ENCODE results near the gene LRRC40. TPM values are rescaled to one million over a fixed set of nuclear protein-coding genes. Genes with fewer than 3 reads are reported as not detected.

LRRC40 gene
- total and polyA plus RNA-seq, 2 experiments from 2014 or later: 19.4 to 21.0 TPM

- Histone ChIP-seq H3K4me3 (no peak overlapping the region), H3K27me3 (no peaks in the 10 kb centered on the region), H3K27ac (no peak overlapping the region), H3K4me1 (ENCODE audit: low read depth) (no peaks in the 10 kb centered on the region), H3K36me3 (no peaks in the 10 kb centered on the region), H3K9me3 (ENCODE audit: low read depth) (no peaks in the 10 kb centered on the region)
- TF ChIP-seq CTCF (IDR thresholded peaks at IDR 0.05; ENCODE audit: low read depth, low read length): no peak
- no peak for DNase-seq (ENCODE audit: low read depth in 1 of 2, low spot score in 1 of 2)
Measured at GRCh38 chr1:70150444-70150843, 54.9 kb downstream of the LRRC40 start.

GRCh38 chr1:70146488-70146887, 58.9 kb downstream of the LRRC40 start:
- no peaks in the 10 kb centered on the region for H3K9me3 ChIP-seq (ENCODE audit: low read depth)
- H3K27me3 ChIP-seq: no peaks in the 10 kb centered on the region
- no peak for DNase-seq (ENCODE audit: low read depth in 1 of 2, low spot score in 1 of 2)
- H3K36me3 ChIP-seq: no peaks in the 10 kb centered on the region
- peaks cover 5% of the 10 kb centered on the region for H3K4me1 ChIP-seq (ENCODE audit: low read depth)
- TF ChIP-seq CTCF (IDR thresholded peaks at IDR 0.05; ENCODE audit: low read depth, low read length): no peak
- H3K4me3 ChIP-seq: no peak overlapping the region
- H3K27ac ChIP-seq: no peak overlapping the region

DNA sequence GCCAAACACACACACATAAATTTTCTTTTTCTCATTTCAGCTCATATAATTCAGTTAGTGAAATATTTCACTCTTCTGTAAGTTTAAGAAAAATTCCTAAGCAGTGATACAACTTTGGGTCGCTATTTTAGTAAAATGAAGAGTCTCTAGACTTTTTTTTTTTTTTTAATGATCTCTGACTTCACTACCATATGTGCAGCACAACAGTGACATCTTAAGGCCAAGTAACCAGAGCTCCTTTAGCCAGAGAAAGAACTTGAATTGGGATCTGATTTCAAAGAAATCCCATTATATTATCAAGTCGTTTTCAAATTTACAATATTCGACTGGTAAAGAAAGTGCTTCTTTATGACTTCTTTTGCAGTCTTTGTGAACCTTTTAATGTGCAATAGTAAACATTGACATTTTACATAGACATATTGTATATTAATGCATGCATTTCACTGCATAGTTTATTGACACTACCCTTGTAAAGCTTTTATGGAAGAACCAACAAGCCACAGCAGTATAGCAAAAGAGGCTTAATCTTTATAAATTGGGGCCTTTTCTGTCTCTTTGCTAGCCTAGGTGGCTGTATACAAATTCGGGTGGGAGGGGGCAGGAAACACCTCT, 62.2 kb downstream of the LRRC40 start:
- peak in 1 of 2 donors; percentile 62 for DNase-seq (ENCODE audit: low read depth in 1 of 2, low spot score in 1 of 2)
- Histone ChIP-seq H3K4me1 (ENCODE audit: low read depth) (peaks cover 18% of the 10 kb centered on the region), H3K36me3 (no peaks in the 10 kb centered on the region), H3K4me3 (no peak overlapping the region), H3K27me3 (no peaks in the 10 kb centered on the region), H3K27ac (no peak overlapping the region), H3K9me3 (ENCODE audit: low read depth) (no peaks in the 10 kb centered on the region)
- peak; percentile 36 for TF ChIP-seq CTCF (IDR thresholded peaks at IDR 0.05; ENCODE audit: low read depth, low read length)

- H3K27ac ChIP-seq: no peak overlapping the region
- H3K36me3 ChIP-seq: no peaks in the 10 kb centered on the region
Measured at GRCh38 chr1:70142075-70142474, 63.3 kb downstream of the LRRC40 start.

DNA sequence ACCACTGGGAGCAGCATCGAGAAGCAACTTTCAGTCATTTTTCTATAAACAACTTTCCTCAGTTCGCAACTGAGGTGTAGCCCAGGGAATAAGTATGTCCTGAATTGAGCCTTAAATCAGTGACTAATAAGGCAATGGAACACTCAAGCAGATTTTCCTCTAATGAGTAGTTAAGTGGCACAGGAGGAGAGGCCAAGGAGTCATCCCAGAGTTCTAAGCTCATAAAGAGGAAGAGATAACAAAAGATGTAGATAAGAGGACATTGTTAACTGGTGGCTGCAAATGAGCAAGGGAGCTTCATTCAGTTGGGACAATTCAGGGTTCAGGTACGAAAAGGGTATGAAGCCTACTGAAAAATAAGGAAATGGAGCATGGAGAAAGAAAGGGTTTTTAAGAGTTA, 64.5 kb downstream of the LRRC40 start:
- H3K4me1 ChIP-seq (ENCODE audit: low read depth): peaks cover 28% of the 10 kb centered on the region
- no peak for TF ChIP-seq CTCF (IDR thresholded peaks at IDR 0.05; ENCODE audit: low read depth, low read length)
- H3K4me3 ChIP-seq: no peak overlapping the region
- peak overlapping the region; percentile 83 for H3K27ac ChIP-seq
- H3K27me3 ChIP-seq: no peaks in the 10 kb centered on the region
- DNase-seq (ENCODE audit: low read depth in 1 of 2, low spot score in 1 of 2): peak in 1 of 2 donors; percentile 17
- no peaks in the 10 kb centered on the region for H3K9me3 ChIP-seq (ENCODE audit: low read depth)
- H3K36me3 ChIP-seq: no peaks in the 10 kb centered on the region

More at GRCh38 chr1:70142075-70142474, 63.3 kb downstream of the LRRC40 start:
- H3K4me1 ChIP-seq (ENCODE audit: low read depth): peaks cover 27% of the 10 kb centered on the region
- TF ChIP-seq CTCF (IDR thresholded peaks at IDR 0.05; ENCODE audit: low read depth, low read length): peak; percentile 63
- DNase-seq (ENCODE audit: low read depth in 1 of 2, low spot score in 1 of 2): peak in 1 of 2 donors; percentile 62
- H3K9me3 ChIP-seq (ENCODE audit: low read depth): no peaks in the 10 kb centered on the region
- H3K4me3 ChIP-seq: no peak overlapping the region
- no peaks in the 10 kb centered on the region for H3K27me3 ChIP-seq
